OCI-LY1 (cell line): ENCODE data around the gene ASS1.

ENCODE experiments used
- CTCF ChIP-seq: fragments of 200-600 bp; sonication (generic), shearing (Covaris generic); IDR thresholded peaks from 2 replicates; pipeline ENCODE4 v1.5.1; 2017; ENCODE audit warnings: mild to moderate bottlenecking, antibody characterized with exemption, low read length, moderate library complexity, mixed read lengths
- EZH2 ChIP-seq: fragments of 200-600 bp; sonication (generic), shearing (Covaris generic); IDR thresholded peaks from 2 replicates; pipeline ENCODE4 v1.8.0; 2017; ENCODE audit warnings: borderline replicate concordance, mixed run types, mild to moderate bottlenecking, antibody characterized with exemption, low read length, moderate library complexity, mixed read lengths

GRCh38 chr9:130522233-130522808 lies 77.6 kb downstream of the ASS1 start:
- TF ChIP-seq CTCF (no peak), EZH2 (no peak)
